GM18873 (cell line): ENCODE measurements around the gene NRG4.
A peak's percentile ranks its signal among the peaks of the same experiment; 100 is the strongest.
"Not testable (repeated sequence)": the region's sequence is repeated elsewhere in the genome, so short reads cannot be mapped to it uniquely, and the experiment has no call there.

Experiments
- ATAC-seq: cut with Tn5 transposase; IDR thresholded peaks from one replicate; pipeline ENCODE4 v1.9.1; 2021; ENCODE audit warnings: mild to moderate bottlenecking, moderate library complexity, moderate number of reproducible peaks; ENCODE audit not compliant: unreplicated experiment, low FRiP score

NRG4 gene

GRCh38 chr15:76011627-76012551 lies at the start of gene NRG4:
NRG4 (minus strand) TSS chr15:76012424; CDS start chr15:76011230, 1,194 bp downstream.
- ATAC-seq: no peak

DNA sequence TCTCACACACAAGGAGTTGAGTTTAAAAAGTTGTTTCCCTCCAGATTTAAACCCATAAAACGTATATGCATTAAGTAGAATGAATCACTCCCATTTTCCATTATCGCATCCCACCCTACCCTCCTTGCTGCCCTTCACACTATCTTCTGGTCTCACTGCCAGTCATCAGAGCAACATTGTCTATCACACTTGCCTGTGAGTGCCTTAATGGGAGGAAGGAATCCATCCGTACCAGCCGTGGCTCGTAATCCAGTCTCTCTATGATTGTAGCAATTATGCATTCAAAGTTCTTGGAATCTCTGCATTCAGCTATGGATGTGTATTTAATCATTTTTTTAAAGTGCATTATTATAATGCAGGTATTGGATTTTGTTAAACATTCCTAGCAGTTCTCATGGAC lies 49.5 kb upstream of the NRG4 start:
- no peak for ATAC-seq

DNA sequence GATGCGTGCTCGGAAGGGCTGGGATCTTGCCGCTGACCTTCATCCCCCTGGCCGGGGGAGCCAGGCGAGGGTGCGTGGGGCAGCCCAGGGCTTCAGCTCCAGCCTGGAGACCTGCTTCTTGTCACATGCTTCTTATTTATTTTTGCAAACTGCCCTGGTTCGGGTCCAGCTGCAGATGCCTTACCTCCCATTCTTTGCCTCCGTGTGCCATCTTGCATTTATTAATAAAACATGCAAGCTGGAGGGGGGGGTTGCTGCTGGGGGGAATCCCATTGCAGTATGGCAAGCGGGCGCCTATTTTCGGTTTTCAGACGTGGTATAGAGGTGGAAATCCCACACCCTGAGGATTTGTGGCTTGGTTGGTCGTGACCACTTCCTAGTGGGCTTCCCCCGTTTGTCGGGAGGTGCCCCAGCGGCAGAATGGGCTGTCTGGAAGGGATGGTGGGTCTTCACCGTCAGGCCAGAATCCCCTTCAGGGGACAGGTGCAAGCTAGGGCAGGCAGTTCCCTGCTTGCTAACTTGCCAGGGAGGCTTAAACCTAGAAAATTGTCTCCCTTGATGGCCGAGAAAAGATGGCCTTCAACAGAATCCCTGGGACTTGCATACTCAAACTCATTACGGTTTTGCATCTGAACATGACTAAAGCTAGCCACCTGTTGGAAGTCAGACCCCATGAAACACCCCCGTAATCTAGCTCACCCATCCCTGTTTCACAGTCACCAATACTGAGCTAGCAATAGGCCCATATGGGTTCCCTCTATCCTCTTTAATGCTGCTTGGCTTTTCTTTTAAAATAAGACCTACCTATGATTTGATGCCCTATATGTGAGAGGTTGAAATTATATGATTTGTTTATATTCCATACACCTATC lies 48.1 kb upstream of the NRG4 start:
- no peak for ATAC-seq

DNA sequence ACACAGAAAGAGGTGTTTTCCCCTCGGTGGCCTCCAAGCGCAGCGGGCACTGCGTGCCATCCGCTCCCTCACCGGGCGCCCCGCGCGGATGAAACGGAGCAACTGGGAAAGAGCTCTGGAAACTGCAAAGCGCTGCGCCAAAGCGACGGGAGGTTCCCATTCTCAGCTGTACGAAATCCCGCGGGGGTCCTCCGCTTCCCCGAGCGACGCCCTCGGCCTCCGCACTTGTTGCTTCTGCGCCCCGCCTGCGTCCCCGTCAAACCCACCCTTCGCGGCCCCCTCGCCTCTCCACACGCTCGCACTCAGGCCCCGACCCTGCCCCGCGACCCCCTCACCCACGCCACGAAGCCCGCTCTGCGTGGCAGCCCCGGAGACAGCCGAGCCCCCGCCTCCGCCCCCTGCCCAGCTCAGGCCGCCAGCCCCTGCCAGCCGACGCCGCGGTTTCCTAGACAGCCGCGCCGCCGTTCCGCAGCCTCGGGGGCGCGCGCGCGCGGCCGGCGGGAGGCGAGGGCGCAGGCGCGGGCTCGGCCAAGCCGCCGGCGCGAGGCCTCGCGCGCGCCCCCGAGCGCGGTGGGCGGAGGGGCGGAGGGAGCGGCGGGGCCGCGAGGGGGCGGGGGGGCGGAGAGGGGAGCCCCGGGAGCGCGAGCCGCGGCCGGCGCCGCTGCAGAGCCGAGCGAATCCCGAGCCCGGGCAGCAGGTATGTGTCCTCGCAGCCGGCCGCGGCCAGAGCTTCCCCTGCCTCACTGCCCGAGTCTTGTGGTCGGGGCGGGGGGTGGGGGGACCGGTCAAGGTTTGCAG lies 47.3 kb upstream of the NRG4 start, which contains the start of gene TMEM266:
Gene TMEM266 (plus strand): TSS at position 666 of the 798 bp plus-strand sequence. CDS start 74,279 bp downstream, outside the sequence.
- no peak for ATAC-seq

DNA sequence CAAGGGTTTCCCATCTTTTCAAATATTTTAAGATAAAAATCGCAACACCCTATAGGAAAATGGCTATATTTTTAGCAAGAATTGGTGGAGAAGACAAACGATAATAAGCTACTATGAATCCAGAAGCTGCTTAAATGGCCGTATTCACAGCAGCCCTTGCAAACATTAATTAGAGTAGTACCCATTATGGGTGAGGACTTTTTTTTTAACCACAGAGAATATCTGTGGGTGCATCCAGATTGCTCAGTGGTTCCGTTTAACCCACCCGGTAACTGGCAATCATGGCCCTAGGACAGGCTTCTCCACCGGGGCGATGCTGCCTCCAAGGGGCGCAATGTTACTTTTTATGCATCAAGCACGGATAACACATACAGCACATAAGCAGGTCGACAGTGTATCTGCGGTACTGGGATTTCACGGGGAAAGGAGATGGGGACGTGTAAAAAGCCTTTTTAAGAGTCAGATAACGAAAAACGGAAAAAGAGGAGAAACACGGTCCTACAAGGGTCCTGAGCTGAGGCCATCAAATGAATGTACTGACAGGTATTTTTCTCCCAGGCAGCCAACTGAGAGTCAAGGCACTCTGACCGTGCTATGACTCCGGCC lies 46.6 kb upstream of the NRG4 start:
- no peak for ATAC-seq

DNA sequence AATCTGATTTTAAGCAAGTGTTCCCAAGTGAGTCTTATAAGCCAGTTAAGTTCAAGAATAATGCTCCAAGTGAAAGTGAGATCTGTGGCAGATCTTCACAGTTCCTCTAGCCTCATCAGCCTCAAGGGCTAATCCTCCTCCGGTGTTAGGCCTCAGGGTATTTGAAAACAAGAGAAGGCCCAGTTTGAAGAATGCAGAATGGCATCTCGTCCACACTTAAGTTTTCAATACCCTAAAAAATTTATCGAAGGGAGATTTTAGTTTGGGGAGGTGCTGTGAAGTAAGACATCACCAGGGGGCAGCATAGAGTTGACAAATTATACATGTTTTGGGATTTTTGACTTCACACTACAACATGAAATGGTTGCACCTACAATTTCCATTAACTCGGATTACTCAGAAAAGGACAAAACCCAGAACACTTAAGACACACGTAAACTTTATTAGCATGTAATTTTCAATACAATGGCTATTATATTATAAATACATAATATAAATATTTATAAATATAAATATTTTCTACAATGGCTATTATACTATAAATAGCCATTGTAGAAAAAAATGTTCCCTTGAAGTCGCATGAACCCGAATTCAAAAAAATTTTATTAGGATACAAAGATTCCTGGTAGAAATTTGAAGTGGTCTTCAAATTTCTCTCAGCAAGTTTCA lies 45.2 kb upstream of the NRG4 start:
- peak; percentile 15 for ATAC-seq

DNA sequence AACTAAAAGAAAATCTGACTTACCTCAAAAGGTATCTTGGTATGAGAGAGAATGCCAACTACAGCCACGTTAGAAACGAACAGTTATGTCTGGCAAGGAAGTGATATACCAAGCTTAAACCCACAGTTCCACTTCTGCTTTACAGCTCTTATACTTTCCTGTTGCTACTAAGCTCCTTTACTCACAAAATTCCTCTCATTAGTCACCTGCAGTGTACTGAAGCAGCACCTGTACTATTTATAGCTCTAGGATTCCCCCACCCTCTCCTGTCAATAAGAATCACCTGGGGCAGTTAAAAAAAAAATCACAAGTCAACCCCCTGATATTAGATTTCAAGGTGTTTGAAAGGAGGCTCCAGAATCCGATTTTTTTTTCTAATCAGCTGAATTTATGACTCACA lies 44.7 kb upstream of the NRG4 start:
- peak; percentile 56 for ATAC-seq

DNA sequence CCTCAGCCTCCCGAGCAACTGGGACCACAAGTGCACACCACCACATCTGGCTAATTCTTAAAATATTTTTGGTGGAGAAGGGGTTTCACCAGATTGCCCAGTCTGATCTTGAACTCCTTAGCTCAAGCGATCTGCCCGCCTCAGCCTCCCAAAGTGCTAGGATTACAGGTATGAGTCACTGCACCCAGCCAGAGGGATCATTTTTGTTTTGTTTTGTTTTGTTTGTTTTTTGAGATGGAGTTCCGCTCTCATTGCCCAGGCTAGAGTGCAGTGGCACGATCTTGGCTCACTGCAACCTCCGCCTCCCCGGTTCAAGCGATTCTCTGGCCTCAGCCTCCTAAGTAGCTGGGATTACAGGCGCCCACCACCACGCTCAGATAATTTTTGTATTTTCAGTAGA lies 42.0 kb upstream of the NRG4 start:
- not testable (repeated sequence) for ATAC-seq

GRCh38 chr15:76038512-76038911 lies 26.3 kb upstream of the NRG4 start:
- no peak for ATAC-seq

DNA sequence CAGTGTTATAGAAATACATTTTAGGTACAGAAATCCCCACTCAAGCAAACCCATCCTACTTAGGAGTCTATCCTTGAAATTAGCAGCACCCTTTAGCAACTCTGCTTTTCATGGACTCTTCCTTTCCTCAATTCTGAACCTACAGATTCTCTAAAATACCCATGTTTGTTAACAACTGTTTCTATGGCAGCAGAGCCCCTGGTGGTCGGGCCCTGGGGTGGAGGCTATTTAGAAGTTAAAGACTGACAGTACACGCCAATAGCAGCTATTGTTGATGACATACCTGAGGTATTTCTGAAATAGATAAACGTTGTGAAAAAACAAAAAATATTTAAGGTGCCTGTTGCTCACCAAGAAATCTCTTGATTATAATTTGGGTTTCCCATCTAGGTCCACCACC lies 23.4 kb upstream of the NRG4 start:
- ATAC-seq: no peak

DNA sequence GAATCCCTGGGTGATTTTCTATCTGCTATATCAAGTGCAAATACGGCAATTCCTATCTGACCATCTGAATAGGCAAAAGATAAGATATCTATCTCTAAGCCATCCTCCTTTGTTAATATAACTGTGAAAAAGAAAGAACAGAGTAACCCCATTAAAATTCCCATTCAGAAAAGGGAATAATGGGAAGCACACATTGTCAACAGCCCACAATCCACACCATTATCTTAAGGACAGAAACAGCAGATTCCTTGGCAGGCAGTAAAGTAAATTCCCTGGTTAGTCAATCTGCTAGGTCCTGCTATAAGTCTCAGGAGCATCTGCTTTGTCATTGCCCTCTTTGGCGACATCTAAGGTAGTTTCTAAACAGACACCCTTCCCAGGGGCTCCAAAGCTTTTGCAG lies 21.9 kb upstream of the NRG4 start:
- ATAC-seq: no peak

DNA sequence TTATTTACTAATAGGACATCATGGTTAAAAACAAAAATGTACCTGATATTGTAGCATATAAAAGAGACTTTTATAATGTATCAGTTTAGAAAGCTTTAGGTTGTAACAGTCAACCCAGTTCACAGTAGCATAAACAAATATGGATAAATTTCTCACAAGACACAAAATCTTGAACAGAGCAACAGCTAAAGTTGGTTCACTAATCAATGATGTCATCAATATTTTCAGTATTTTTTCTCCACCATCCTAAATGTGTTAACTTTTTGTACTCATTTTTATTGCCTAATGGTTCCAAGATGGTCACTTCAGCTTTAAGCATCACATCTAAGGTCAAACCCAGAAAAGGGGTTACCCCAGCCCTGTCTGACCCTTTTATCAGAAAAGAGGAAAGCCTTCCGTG lies 21.2 kb upstream of the NRG4 start:
- ATAC-seq: no peak

- ATAC-seq: no peak
Measured at GRCh38 chr15:76032046-76032445, 19.8 kb upstream of the NRG4 start.

GRCh38 chr15:76024021-76024768 lies 12.0 kb upstream of the NRG4 start:
- ATAC-seq: no peak

DNA sequence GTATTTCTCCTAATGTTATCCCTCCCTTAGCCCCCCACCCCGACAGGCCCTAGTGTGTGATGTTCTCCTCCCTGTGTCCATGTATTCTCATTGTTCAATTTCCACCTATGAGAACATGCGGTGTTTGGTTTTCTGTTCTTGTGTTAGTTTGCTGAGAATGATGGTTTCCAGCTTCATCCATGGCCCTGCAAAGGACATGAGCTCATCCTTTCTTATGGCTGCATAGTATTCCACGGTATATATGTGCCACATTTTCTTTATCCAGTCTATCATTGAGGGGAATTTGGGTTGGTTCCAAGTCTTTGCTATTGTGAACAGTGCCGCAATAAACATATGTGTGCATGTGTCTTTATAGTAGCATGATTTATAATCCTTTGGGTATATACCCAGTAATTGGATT lies 1.2 kb upstream of the NRG4 start:
- ATAC-seq: not testable (repeated sequence)

GRCh38 chr15:76010613-76011012 lies 1.6 kb downstream of the NRG4 start:
- ATAC-seq: no peak

- no peak for ATAC-seq
Measured at GRCh38 chr15:76006136-76006778, 6.0 kb downstream of the NRG4 start.

GRCh38 chr15:76003364-76003763 lies 8.9 kb downstream of the NRG4 start:
- ATAC-seq: no peak
